ENCODE results near the gene CADM1.

The CADM1 gene

DNA sequence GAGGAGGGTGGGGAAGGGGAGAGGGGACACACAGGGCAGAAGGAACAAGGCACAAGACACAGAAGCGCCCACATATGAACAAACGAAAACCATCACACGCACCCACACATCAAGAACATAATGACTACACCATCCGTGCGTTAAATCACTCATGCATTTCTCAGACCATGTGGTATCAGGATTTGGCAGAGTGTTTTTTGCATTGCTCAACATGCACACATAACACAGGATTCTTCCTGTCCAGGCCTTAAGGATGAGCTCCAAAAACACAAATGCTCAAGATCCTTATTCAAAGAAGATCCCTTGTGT is 309.5 kb downstream of the CADM1 start:
- Mint-ChIP-seq H3K4me1 (ENCODE audit: low read depth) (peaks cover 8% of the 10 kb centered on the region), H3K27me3 (peaks cover 13% of the 10 kb centered on the region), H3K36me3 (ENCODE audit: low read depth) (no peaks in the 10 kb centered on the region), H3K9me3 (no peaks in the 10 kb centered on the region), H3K4me3 (peak overlapping the region; percentile 26), H3K27ac (peak overlapping the region; percentile 61)
- no peak for DNase-seq

GRCh38 chr11:115193914-115194801 is 310.1 kb downstream of the CADM1 start:
- peak overlapping the region; percentile 61 for H3K27ac Mint-ChIP-seq
- H3K36me3 Mint-ChIP-seq (ENCODE audit: low read depth), result no peaks in the 10 kb centered on the region
- DNase-seq, result no peak
- H3K4me3 Mint-ChIP-seq, result peak overlapping the region; percentile 26
- peaks cover 16% of the 10 kb centered on the region for H3K27me3 Mint-ChIP-seq
- H3K4me1 Mint-ChIP-seq (ENCODE audit: low read depth), result peaks cover 8% of the 10 kb centered on the region
- H3K9me3 Mint-ChIP-seq, result no peaks in the 10 kb centered on the region

DNA sequence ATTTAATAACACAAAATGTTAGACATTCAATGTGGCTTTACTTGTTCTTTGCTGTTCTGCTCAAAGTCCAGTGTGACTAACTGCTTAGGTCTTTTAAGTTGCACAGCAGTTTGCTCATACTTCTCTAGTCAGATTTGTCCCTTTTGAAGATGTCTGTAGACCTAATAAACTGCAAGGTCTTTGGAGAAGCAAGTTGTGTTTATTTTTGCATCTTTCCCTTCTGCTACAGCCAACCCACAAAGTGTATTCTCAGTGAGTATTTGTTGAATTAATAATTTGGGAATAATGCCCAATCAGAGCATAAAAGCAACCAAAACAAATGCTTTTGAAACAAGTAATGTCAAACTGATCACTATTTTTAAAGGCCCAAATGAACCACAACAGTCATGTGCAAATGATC is 312.5 kb downstream of the CADM1 start:
- Mint-ChIP-seq H3K27me3 (peaks cover 21% of the 10 kb centered on the region), H3K27ac (no peak overlapping the region), H3K4me1 (ENCODE audit: low read depth) (peaks cover 8% of the 10 kb centered on the region), H3K9me3 (no peaks in the 10 kb centered on the region), H3K4me3 (no peak overlapping the region), H3K36me3 (ENCODE audit: low read depth) (no peaks in the 10 kb centered on the region)
- no peak for DNase-seq

DNA sequence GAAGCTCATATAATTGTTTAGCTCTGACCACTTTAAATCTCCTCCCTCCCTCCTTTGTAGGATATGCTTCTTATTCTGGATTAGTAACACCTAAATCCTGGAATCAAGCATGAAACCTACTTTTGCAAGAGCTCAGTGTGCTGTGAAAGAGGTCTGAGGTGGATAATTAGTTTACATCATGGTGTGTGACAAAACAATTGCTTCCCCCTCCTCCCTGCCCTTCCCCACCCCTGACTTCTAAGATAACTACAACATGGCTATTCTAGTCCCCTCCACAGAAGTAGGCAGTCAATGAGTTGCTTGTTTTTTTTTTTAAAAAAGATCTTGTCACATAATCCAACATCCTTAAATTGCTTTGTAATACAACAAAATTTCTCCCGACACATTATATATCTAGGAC is 314.0 kb downstream of the CADM1 start:
- H3K4me3 Mint-ChIP-seq, result no peak overlapping the region
- H3K36me3 Mint-ChIP-seq (ENCODE audit: low read depth), result no peaks in the 10 kb centered on the region
- DNase-seq, result no peak
- no peaks in the 10 kb centered on the region for H3K9me3 Mint-ChIP-seq
- peaks cover 24% of the 10 kb centered on the region for H3K27me3 Mint-ChIP-seq
- no peak overlapping the region for H3K27ac Mint-ChIP-seq
- peaks cover 8% of the 10 kb centered on the region for H3K4me1 Mint-ChIP-seq (ENCODE audit: low read depth)

DNA sequence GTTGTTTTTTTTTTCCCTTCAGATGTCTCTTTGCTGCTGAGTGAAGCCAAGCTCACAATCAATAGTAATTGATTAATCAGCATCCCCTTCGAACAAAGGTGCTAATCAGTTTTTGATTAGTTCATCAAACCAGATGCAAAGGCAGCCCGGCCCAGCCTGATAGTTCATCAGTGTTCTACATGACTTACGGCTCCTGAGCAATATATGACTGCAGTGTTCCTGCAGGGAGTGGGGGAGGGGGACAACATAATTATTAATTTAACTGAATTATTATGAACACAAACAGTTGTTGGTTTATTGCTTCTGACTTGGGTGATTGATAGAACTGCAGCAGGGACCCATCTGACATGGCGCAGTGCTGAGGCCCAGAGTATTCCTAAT is 315.3 kb downstream of the CADM1 start:
- H3K9me3 Mint-ChIP-seq, result no peaks in the 10 kb centered on the region
- no peak for DNase-seq
- H3K27ac Mint-ChIP-seq, result no peak overlapping the region
- H3K4me3 Mint-ChIP-seq, result no peak overlapping the region
- H3K4me1 Mint-ChIP-seq (ENCODE audit: low read depth), result peaks cover 1% of the 10 kb centered on the region
- peaks cover 23% of the 10 kb centered on the region for H3K27me3 Mint-ChIP-seq
- H3K36me3 Mint-ChIP-seq (ENCODE audit: low read depth), result no peaks in the 10 kb centered on the region

- Mint-ChIP-seq H3K4me1 (ENCODE audit: low read depth) (no peaks in the 10 kb centered on the region), H3K36me3 (ENCODE audit: low read depth) (no peaks in the 10 kb centered on the region), H3K4me3 (no peak overlapping the region), H3K9me3 (no peaks in the 10 kb centered on the region), H3K27ac (no peak overlapping the region), H3K27me3 (peaks cover 22% of the 10 kb centered on the region)
- DNase-seq, result no peak
These were observed 315.9 kb downstream of the CADM1 start for GRCh38 chr11:115188188-115188897.

DNA sequence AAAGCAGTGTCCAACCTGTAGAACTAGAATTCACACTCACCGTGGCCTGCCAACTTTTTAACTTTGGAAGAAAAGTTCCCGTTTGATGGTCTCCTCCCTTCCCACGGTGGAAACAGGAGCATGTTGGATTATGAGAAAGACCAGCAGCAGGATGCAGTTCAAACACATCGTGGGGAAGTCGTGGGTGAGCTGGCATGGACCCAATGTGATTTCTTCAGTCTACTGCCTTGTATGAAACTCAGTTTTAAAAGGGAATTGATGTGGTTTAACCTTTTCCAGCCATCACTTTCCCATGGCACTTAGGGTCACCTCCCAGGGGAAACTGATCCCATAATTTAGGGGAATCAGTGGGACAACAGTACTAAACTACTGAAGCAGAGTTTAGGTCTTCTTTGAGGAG is 318.3 kb downstream of the CADM1 start:
- DNase-seq, result no peak
- H3K9me3 Mint-ChIP-seq, result no peaks in the 10 kb centered on the region
- H3K27me3 Mint-ChIP-seq, result peaks cover 18% of the 10 kb centered on the region
- H3K4me1 Mint-ChIP-seq (ENCODE audit: low read depth), result no peaks in the 10 kb centered on the region
- H3K36me3 Mint-ChIP-seq (ENCODE audit: low read depth), result no peaks in the 10 kb centered on the region
- no peak overlapping the region for H3K27ac Mint-ChIP-seq
- H3K4me3 Mint-ChIP-seq, result no peak overlapping the region

- Mint-ChIP-seq H3K9me3 (no peaks in the 10 kb centered on the region), H3K27me3 (peaks cover 16% of the 10 kb centered on the region), H3K4me3 (no peak overlapping the region), H3K36me3 (ENCODE audit: low read depth) (no peaks in the 10 kb centered on the region), H3K27ac (no peak overlapping the region), H3K4me1 (ENCODE audit: low read depth) (no peaks in the 10 kb centered on the region)
- DNase-seq, result no peak
These were observed 318.7 kb downstream of the CADM1 start for GRCh38 chr11:115185507-115185906.

DNA sequence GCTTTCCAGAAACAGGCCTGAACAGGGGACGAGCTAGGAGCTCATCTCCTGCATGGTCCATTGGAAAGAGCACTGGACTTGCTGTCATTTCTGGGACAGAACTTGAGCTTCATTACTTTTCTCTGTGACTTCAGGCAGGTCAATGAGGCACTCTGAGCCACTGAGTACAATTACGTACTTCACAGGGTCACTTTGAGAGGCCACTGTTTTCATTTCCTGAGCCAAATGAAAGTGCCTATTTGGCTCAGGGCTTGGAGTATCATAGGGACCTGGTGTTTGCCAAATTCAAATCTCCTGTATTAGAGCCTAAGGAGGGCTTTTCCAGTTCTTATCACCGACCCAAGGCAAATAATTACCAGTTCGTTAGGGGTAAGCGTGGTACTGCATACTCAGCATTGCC is 319.3 kb downstream of the CADM1 start:
- H3K27ac Mint-ChIP-seq, result no peak overlapping the region
- no peaks in the 10 kb centered on the region for H3K9me3 Mint-ChIP-seq
- H3K27me3 Mint-ChIP-seq, result peaks cover 12% of the 10 kb centered on the region
- no peak overlapping the region for H3K4me3 Mint-ChIP-seq
- DNase-seq, result no peak
- no peaks in the 10 kb centered on the region for H3K36me3 Mint-ChIP-seq (ENCODE audit: low read depth)
- no peaks in the 10 kb centered on the region for H3K4me1 Mint-ChIP-seq (ENCODE audit: low read depth)

DNA sequence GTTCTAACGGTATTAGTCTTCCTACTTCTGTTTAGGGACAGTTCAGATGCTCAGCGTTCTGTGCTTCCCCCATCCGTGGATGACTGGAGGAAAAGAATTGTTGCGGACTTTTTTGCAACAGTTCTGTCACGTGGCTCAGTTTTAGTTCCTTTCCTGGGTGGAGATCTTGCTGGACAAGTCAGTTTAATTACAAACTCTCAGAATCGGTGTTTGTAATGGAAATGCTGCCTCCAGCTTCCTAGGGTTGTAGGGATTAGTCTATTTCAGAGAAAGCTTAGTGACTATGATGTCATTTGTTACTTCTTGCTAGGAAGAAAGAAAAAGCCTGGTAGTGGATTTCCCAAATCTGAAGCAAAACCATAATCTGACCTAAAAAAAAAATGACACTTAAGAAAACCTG is 320.4 kb downstream of the CADM1 start:
- Mint-ChIP-seq H3K27ac (no peak overlapping the region), H3K36me3 (ENCODE audit: low read depth) (no peaks in the 10 kb centered on the region), H3K4me3 (no peak overlapping the region), H3K4me1 (ENCODE audit: low read depth) (no peaks in the 10 kb centered on the region), H3K27me3 (peaks cover 8% of the 10 kb centered on the region), H3K9me3 (no peaks in the 10 kb centered on the region)
- no peak for DNase-seq

DNA sequence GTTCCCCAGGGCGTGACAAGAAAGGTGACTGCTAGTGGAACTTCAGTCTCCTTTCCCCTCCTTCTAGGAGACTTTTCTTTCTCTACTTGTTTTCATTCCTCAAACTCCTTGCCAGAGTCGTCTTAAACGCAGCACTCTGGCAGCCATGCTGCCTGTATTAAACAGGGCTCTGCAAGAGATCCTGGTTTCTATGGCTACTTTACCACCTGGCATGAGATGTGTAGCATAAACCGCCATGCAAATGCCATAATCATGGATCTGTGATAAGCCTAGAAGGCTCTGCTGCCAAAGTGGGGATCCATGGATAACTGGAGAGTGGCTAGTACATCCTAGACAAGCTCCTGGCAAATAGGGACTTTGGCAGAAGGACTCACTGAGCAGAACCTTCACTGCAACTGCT is 321.1 kb downstream of the CADM1 start:
- no peaks in the 10 kb centered on the region for H3K4me1 Mint-ChIP-seq (ENCODE audit: low read depth)
- H3K4me3 Mint-ChIP-seq, result no peak overlapping the region
- H3K9me3 Mint-ChIP-seq, result no peaks in the 10 kb centered on the region
- H3K27me3 Mint-ChIP-seq, result peaks cover 4% of the 10 kb centered on the region
- no peaks in the 10 kb centered on the region for H3K36me3 Mint-ChIP-seq (ENCODE audit: low read depth)
- no peak overlapping the region for H3K27ac Mint-ChIP-seq
- DNase-seq, result no peak

DNA sequence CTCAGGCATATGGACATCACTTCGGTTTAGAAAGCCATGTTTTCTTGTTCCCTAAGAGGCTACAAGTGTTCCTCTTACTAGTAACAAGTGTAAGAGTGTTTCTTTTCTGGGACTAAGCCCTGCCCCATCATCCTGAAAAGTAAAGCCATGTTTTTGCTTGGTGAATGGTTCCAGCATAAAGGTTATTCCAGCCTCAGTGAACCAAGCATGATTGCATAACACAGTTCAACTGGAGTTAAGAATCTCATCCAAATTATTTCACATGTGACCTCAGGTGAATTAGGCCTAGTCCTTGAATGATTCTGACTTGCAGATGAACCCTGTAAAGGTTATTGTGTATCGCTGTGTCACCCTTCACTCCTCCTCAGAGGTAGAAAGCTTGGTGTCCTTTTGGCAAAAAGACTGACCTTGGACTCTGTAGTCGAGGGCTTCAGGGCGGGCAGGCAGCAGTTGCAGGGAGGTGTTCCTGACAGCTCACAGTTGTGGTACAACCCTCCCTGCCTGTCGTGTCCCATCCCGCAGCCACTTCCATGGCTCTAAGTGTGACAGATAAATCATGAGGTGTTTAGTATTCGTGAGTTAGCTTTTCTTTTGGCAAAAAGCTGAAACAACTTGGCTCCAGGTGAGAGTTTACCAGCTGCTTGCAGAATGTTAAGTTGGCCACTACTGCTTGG is 321.8 kb downstream of the CADM1 start:
- Mint-ChIP-seq H3K27ac (no peak overlapping the region), H3K4me3 (no peak overlapping the region), H3K4me1 (ENCODE audit: low read depth) (no peaks in the 10 kb centered on the region), H3K36me3 (ENCODE audit: low read depth) (no peaks in the 10 kb centered on the region), H3K27me3 (peaks cover 3% of the 10 kb centered on the region), H3K9me3 (no peaks in the 10 kb centered on the region)
- no peak for DNase-seq

- no peaks in the 10 kb centered on the region for H3K4me1 Mint-ChIP-seq (ENCODE audit: low read depth)
- no peaks in the 10 kb centered on the region for H3K36me3 Mint-ChIP-seq (ENCODE audit: low read depth)
- DNase-seq, result no peak
- no peaks in the 10 kb centered on the region for H3K9me3 Mint-ChIP-seq
- H3K27ac Mint-ChIP-seq, result no peak overlapping the region
- H3K27me3 Mint-ChIP-seq, result peaks cover 3% of the 10 kb centered on the region
- H3K4me3 Mint-ChIP-seq, result no peak overlapping the region
These were observed 322.7 kb downstream of the CADM1 start for GRCh38 chr11:115181538-115181937.

GRCh38 chr11:115180272-115180671 is 323.9 kb downstream of the CADM1 start:
- no peaks in the 10 kb centered on the region for H3K9me3 Mint-ChIP-seq
- DNase-seq, result no peak
- no peak overlapping the region for H3K4me3 Mint-ChIP-seq
- H3K36me3 Mint-ChIP-seq (ENCODE audit: low read depth), result no peaks in the 10 kb centered on the region
- H3K27me3 Mint-ChIP-seq, result no peaks in the 10 kb centered on the region
- H3K4me1 Mint-ChIP-seq (ENCODE audit: low read depth), result no peaks in the 10 kb centered on the region
- no peak overlapping the region for H3K27ac Mint-ChIP-seq

DNA sequence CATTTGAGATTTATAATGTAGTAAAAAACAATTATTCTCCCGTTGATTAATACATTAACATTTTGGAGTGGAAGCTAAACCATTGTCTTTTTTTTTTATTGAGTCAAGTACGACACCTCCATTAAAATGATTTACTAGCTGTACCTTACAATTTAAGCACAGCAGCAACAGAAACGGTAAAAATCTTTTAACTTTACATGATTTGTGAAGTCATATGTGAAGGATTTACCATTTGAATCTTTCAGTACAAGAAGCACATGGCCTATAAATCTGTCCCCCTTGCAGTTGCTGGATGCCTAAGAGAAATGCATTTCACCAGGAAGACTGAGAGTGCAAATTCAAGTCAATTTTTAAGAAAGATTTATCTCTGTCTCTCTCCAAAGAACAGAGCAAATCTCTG is 324.6 kb downstream of the CADM1 start:
- H3K9me3 Mint-ChIP-seq, result no peaks in the 10 kb centered on the region
- no peak overlapping the region for H3K4me3 Mint-ChIP-seq
- H3K27ac Mint-ChIP-seq, result no peak overlapping the region
- H3K4me1 Mint-ChIP-seq (ENCODE audit: low read depth), result no peaks in the 10 kb centered on the region
- H3K36me3 Mint-ChIP-seq (ENCODE audit: low read depth), result no peaks in the 10 kb centered on the region
- no peak for DNase-seq
- H3K27me3 Mint-ChIP-seq, result no peaks in the 10 kb centered on the region
